WI38 (cell line): Measurements from ENCODE around the gene PRDM12.

Experiments
- H3K4me3 ChIP-seq: 2 replicates; pipeline ENCODE4 v1.5.1; 2011; ENCODE audit warnings: low read depth, mild to moderate bottlenecking, control low read depth, low read length
- TF ChIP-seq, protein P1 (sequence below): IDR thresholded peaks from 2 replicates; pipeline ENCODE4 v1.5.1; 2012; ENCODE audit warnings: low read depth, mild to moderate bottlenecking, control low read depth, low read length

The PRDM12 gene

GRCh38 chr9:130712564-130713285, 48.3 kb downstream of the PRDM12 start:
- peak overlapping the region; percentile 93 for H3K4me3 ChIP-seq
- TF ChIP-seq, protein P1, sequence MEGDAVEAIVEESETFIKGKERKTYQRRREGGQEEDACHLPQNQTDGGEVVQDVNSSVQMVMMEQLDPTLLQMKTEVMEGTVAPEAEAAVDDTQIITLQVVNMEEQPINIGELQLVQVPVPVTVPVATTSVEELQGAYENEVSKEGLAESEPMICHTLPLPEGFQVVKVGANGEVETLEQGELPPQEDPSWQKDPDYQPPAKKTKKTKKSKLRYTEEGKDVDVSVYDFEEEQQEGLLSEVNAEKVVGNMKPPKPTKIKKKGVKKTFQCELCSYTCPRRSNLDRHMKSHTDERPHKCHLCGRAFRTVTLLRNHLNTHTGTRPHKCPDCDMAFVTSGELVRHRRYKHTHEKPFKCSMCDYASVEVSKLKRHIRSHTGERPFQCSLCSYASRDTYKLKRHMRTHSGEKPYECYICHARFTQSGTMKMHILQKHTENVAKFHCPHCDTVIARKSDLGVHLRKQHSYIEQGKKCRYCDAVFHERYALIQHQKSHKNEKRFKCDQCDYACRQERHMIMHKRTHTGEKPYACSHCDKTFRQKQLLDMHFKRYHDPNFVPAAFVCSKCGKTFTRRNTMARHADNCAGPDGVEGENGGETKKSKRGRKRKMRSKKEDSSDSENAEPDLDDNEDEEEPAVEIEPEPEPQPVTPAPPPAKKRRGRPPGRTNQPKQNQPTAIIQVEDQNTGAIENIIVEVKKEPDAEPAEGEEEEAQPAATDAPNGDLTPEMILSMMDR: no peak

DNA sequence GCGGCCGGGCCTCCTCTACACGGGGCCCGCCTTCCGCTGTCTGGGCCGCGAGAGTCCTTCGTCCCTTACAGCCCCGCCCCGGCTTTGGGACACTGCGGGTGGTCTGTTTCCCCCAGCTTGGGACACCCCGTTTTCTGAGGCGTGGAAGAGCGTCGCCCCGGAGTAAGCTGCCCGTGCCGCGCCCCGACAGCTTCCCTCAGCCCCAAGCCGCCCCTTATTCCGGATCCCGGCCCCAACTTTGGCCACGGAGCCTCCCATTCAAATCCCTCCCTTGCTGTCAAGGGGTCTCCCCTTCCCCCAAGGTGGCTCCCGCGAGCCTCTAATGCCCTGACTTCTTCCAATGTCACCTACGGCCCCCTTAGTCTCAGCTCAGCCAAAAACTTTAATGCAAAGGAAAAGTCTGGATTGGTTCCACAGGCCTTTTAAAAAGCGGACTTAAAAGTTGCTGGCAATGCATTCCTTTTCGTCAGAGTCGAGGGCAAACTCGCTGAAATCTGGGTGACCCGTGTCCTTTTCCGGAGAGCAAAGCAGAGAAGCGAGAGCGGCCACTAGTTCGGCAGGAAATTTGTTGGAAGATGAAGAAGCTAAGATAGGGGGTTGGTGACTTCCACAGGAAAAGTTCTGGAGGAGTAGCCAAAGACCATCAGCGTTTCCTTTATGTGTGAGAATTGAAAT, 49.0 kb downstream of the PRDM12 start:
- TF ChIP-seq, protein P1: no peak
- peak overlapping the region; percentile 93 for H3K4me3 ChIP-seq

GRCh38 chr9:130714586-130715110, 50.3 kb downstream of the PRDM12 start:
- TF ChIP-seq, protein P1: no peak

GRCh38 chr9:130715270-130715669, 50.9 kb downstream of the PRDM12 start:
- H3K4me3 ChIP-seq: peak overlapping the region; percentile 93
- TF ChIP-seq, protein P1: no peak

More at GRCh38 chr9:130714586-130715110, 50.3 kb downstream of the PRDM12 start:
- H3K4me3 ChIP-seq: peak overlapping the region; percentile 93

GRCh38 chr9:130718562-130718961, 54.2 kb downstream of the PRDM12 start:
- no peak overlapping the region for H3K4me3 ChIP-seq
- TF ChIP-seq, protein P1: no peak

DNA sequence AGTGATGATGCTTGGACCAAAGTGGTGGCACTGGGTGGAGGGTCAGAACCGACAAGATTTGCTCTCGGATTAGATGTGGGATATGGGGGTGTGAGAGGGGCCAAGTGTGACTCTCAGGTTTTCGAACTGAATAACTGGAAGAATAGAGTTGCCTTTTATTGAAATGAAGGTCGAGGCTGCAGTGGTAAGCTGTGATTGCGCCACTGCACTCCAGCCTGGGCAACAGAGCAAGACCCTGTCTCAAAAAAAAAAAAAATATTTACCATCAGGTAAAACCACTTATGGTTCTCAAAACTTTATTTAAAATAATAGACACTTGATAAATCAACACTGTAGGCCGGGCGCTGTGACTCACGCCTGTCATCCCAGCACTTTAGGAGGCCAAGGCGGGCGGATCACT, 56.4 kb downstream of the PRDM12 start:
- H3K4me3 ChIP-seq: no peak overlapping the region
- TF ChIP-seq, protein P1: no peak

- no peak overlapping the region for H3K4me3 ChIP-seq
- TF ChIP-seq, protein P1: no peak
Observed at GRCh38 chr9:130728721-130729120, 64.3 kb downstream of the PRDM12 start.
